Measurements from ENCODE around the gene EIF2B2.

DNA sequence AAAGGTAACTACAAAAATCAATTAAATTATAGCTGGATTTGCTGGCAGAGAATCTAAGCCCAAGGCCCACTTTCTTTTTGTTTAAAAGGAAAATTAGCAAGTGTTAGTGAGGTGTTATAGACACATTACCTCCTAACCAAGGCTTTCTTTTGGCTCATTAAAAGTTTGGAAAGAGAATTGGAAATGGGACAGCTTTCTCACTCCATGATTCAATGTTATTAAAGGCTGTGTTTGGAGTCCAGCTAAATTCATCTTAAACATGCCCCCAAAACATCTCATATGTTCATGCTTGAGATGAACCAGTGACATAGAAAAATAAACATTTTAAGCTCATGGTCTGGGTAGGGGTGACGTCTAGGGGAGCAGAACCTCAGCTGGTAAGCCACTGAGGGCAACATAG lies 33.9 kb upstream of the EIF2B2 start:
- TF ChIP-seq MXI1 (IDR thresholded peaks at IDR 0.05; ENCODE audit: low read depth, low read length) (no peak), FOXM1 (IDR thresholded peaks at IDR 0.05; ENCODE audit: low read depth) (no peak)
- TF ChIP-seq, protein P1, sequence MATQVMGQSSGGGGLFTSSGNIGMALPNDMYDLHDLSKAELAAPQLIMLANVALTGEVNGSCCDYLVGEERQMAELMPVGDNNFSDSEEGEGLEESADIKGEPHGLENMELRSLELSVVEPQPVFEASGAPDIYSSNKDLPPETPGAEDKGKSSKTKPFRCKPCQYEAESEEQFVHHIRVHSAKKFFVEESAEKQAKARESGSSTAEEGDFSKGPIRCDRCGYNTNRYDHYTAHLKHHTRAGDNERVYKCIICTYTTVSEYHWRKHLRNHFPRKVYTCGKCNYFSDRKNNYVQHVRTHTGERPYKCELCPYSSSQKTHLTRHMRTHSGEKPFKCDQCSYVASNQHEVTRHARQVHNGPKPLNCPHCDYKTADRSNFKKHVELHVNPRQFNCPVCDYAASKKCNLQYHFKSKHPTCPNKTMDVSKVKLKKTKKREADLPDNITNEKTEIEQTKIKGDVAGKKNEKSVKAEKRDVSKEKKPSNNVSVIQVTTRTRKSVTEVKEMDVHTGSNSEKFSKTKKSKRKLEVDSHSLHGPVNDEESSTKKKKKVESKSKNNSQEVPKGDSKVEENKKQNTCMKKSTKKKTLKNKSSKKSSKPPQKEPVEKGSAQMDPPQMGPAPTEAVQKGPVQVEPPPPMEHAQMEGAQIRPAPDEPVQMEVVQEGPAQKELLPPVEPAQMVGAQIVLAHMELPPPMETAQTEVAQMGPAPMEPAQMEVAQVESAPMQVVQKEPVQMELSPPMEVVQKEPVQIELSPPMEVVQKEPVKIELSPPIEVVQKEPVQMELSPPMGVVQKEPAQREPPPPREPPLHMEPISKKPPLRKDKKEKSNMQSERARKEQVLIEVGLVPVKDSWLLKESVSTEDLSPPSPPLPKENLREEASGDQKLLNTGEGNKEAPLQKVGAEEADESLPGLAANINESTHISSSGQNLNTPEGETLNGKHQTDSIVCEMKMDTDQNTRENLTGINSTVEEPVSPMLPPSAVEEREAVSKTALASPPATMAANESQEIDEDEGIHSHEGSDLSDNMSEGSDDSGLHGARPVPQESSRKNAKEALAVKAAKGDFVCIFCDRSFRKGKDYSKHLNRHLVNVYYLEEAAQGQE (IDR thresholded peaks at IDR 0.05; ENCODE audit: low read depth, low read length) = no peak
- TF ChIP-seq, protein P2, sequence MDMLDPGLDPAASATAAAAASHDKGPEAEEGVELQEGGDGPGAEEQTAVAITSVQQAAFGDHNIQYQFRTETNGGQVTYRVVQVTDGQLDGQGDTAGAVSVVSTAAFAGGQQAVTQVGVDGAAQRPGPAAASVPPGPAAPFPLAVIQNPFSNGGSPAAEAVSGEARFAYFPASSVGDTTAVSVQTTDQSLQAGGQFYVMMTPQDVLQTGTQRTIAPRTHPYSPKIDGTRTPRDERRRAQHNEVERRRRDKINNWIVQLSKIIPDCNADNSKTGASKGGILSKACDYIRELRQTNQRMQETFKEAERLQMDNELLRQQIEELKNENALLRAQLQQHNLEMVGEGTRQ (IDR thresholded peaks at IDR 0.05; ENCODE audit: borderline replicate concordance, low read depth, low read length) = no peak
- TF ChIP-seq, protein P3, sequence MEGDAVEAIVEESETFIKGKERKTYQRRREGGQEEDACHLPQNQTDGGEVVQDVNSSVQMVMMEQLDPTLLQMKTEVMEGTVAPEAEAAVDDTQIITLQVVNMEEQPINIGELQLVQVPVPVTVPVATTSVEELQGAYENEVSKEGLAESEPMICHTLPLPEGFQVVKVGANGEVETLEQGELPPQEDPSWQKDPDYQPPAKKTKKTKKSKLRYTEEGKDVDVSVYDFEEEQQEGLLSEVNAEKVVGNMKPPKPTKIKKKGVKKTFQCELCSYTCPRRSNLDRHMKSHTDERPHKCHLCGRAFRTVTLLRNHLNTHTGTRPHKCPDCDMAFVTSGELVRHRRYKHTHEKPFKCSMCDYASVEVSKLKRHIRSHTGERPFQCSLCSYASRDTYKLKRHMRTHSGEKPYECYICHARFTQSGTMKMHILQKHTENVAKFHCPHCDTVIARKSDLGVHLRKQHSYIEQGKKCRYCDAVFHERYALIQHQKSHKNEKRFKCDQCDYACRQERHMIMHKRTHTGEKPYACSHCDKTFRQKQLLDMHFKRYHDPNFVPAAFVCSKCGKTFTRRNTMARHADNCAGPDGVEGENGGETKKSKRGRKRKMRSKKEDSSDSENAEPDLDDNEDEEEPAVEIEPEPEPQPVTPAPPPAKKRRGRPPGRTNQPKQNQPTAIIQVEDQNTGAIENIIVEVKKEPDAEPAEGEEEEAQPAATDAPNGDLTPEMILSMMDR (IDR thresholded peaks at IDR 0.05) = no peak

All from SK-N-SH (cell line).